WI38 (cell line): ENCODE results near the gene ZNF814.
A peak's percentile ranks its signal among the peaks of the same experiment; 100 is the strongest.

Experiments used
- H3K4me3 ChIP-seq: 2 replicates; pipeline ENCODE4 v1.5.1; 2011; ENCODE audit warnings: low read depth, mild to moderate bottlenecking, control low read depth, low read length
- CTCF ChIP-seq: IDR thresholded peaks from 2 replicates; pipeline ENCODE4 v1.5.1; 2012; ENCODE audit warnings: low read depth, mild to moderate bottlenecking, control low read depth, low read length

ZNF814 gene

GRCh38 chr19:57888560-57889231 lies at the start of gene ZNF814:
Gene ZNF814 (minus strand): TSS chr19:57889037. CDS start chr19:57888802, 235 bp downstream.
- peak within 1 kb of the TSS; percentile 95 for H3K4me3 ChIP-seq
- TF ChIP-seq CTCF = no peak

- H3K4me3 ChIP-seq = no peak overlapping the region
These were observed 46.9 kb upstream of the ZNF814 start for GRCh38 chr19:57935731-57936130.

GRCh38 chr19:57934820-57935665 lies 46.2 kb upstream of the ZNF814 start, which contains the start of gene ZNF418:
Gene ZNF418 (minus strand): TSS chr19:57935402. CDS start chr19:57933822, 1,580 bp downstream.
- no peak for TF ChIP-seq CTCF
- H3K4me3 ChIP-seq = peak within 1 kb of the TSS; percentile 74

More at GRCh38 chr19:57935731-57936130, 46.9 kb upstream of the ZNF814 start:
- TF ChIP-seq CTCF = no peak

GRCh38 chr19:57927587-57927986 lies 38.8 kb upstream of the ZNF814 start:
- no peak overlapping the region for H3K4me3 ChIP-seq
- no peak for TF ChIP-seq CTCF

GRCh38 chr19:57916168-57916995 lies 27.5 kb upstream of the ZNF814 start, which contains the start of gene ZNF417:
Gene ZNF417 (minus strand): TSS chr19:57916592. CDS start chr19:57916411, 181 bp downstream.
- H3K4me3 ChIP-seq = peak within 1 kb of the TSS; percentile 87
- TF ChIP-seq CTCF = peak; percentile 18; the same call in 1 of the 2 replicates

- no peak overlapping the region for H3K4me3 ChIP-seq
These were observed 25.7 kb upstream of the ZNF814 start for GRCh38 chr19:57914531-57914930.

More at GRCh38 chr19:57914531-57914930, 25.7 kb upstream of the ZNF814 start:
- no peak for TF ChIP-seq CTCF
